ENCODE data around the gene XRCC3.

GRCh38 chr14:103741876-103742275, 26.6 kb upstream of the XRCC3 start:
- TF ChIP-seq POLR2AphosphoS5 (IDR thresholded peaks at IDR 0.05) (no peak), POLR2A (IDR thresholded peaks at IDR 0.05) (no peak), CTCF (IDR thresholded peaks at IDR 0.05) (no peak), EP300 (IDR thresholded peaks at IDR 0.05; ENCODE audit: low read depth) (no peak)

Measured in transverse colon (tissue), 4 donors.